Activated CD4-positive, alpha-beta T cell treated with anti-CD3 and anti-CD28 coated beads, Interleukin-2, amount 10 ng/mL, durations not matched to agents 24 days and 14 days (primary cell): ENCODE data around the gene RLN3. TPM values are rescaled to one million over a fixed set of nuclear protein-coding genes. Genes with fewer than 3 reads are reported as not detected.

Source experiments
- DNase-seq: peaks from one replicate; pipeline ENCODE4 v3.0.0; 2022
- H3K27ac Mint-ChIP-seq: one replicate; pipeline ENCODE4 v1.8.0; 2022; ENCODE audit warnings: mild to moderate bottlenecking, mixed read lengths
- H3K27me3 Mint-ChIP-seq: one replicate; pipeline ENCODE4 v1.8.0; 2022; ENCODE audit warnings: mixed read lengths
- H3K36me3 Mint-ChIP-seq: one replicate; pipeline ENCODE4 v1.8.0; 2022; ENCODE audit warnings: low read depth, mild to moderate bottlenecking, mixed read lengths
- H3K4me1 Mint-ChIP-seq: one replicate; pipeline ENCODE4 v1.8.0; 2021; ENCODE audit warnings: mixed read lengths
- H3K4me3 Mint-ChIP-seq: one replicate; pipeline ENCODE4 v1.8.0; 2022; ENCODE audit warnings: mild to moderate bottlenecking, moderate library complexity, mixed read lengths
- H3K9me3 Mint-ChIP-seq: one replicate; pipeline ENCODE4 v1.8.0; 2021; ENCODE audit warnings: mixed read lengths
- intact Hi-C: fragments of 100-400 bp; cut with micrococcal nuclease; formaldehyde crosslinking; loops from one replicate; pipeline ENCODE4 v1.15.1; 2023
- total RNA-seq: library from RNA; stranded (reverse); gene quantifications from 2 replicates; pipeline ENCODE4 v1.2.3, GENCODE V29; 2022

The RLN3 gene
- total RNA-seq, 1 donor from 2014 or later = not detected

- intact Hi-C loops = loop anchor here (1.0 to 5.0 kb wide), 5 partner anchors 16 to 86 kb away; partner anchors contain the start of genes DCAF15, MISP3 and RFX1
- Mint-ChIP-seq H3K4me3 (peak overlapping the region; percentile 80), H3K27ac (peak overlapping the region; percentile 95), H3K36me3 (peaks cover 19% of the 10 kb centered on the region), H3K9me3 (no peaks in the 10 kb centered on the region), H3K27me3 (no peaks in the 10 kb centered on the region), H3K4me1 (peaks cover 43% of the 10 kb centered on the region)
- DNase-seq = peak; percentile 99
Observed at GRCh38 chr19:13986348-13986904, 41.5 kb upstream of the RLN3 start.

DNA sequence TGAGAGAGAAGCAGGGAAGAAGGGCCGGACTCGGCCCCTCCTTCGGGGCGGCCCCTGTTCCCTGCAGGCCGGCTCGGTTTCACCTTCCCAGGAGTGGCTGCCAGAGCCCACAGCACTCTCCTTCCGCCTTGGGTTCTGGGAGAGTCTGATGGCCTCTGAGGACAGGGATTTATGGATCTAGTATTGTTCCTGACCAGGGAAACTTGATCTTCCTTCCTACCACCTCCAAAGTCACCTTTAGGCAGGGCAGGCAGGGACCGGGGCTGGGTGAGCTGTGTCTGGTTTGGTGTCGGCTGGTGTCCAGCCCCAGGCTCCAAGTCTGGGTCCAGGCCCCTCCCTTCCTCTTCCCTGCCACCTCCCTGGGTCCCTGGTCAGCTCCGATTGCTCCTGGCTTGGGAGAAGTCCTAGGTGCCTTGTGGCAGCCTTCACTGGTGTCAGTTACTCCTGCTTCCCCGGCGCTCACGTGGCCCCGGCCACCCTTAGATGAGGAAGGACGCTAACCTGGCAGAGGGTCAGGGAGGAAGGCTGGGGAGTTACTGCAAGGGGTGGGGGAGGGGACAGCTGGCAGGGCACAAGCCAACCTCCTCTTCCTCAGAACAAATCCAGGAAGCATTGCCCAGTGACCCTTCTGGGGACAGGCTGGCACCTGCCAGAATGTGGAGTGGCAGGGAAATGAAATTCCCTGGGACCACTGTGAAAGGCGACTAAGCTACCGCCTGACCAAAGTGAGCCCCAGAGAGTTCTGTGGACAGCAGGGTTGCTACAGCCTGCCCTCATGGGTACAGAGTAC lies 40.7 kb upstream of the RLN3 start:
- intact Hi-C loops = loop anchor here (5.0 kb wide), 1 partner anchor 85 kb away; the partner anchor contains the start of gene MISP3
- H3K4me1 Mint-ChIP-seq = peaks cover 39% of the 10 kb centered on the region
- H3K9me3 Mint-ChIP-seq = no peaks in the 10 kb centered on the region
- peak overlapping the region; percentile 95 for H3K27ac Mint-ChIP-seq
- peaks cover 25% of the 10 kb centered on the region for H3K36me3 Mint-ChIP-seq
- H3K27me3 Mint-ChIP-seq = no peaks in the 10 kb centered on the region
- DNase-seq = no peak
- H3K4me3 Mint-ChIP-seq = peak overlapping the region; percentile 80

GRCh38 chr19:13989487-13989886 lies 38.5 kb upstream of the RLN3 start:
- H3K27me3 Mint-ChIP-seq = no peaks in the 10 kb centered on the region
- H3K27ac Mint-ChIP-seq = peak overlapping the region; percentile 29
- H3K36me3 Mint-ChIP-seq = peaks cover 27% of the 10 kb centered on the region
- no peak overlapping the region for H3K4me3 Mint-ChIP-seq
- no peaks in the 10 kb centered on the region for H3K9me3 Mint-ChIP-seq
- DNase-seq = no peak
- peaks cover 39% of the 10 kb centered on the region for H3K4me1 Mint-ChIP-seq
- intact Hi-C loops = loop anchor here (5.0 kb wide), 1 partner anchor 83 kb away; the partner anchor contains the start of gene MISP3

GRCh38 chr19:13990085-13990484 lies 37.9 kb upstream of the RLN3 start:
- no peak for DNase-seq
- peaks cover 29% of the 10 kb centered on the region for H3K36me3 Mint-ChIP-seq
- peak overlapping the region; percentile 29 for H3K27ac Mint-ChIP-seq
- no peaks in the 10 kb centered on the region for H3K27me3 Mint-ChIP-seq
- intact Hi-C loops = no loop called here
- no peaks in the 10 kb centered on the region for H3K9me3 Mint-ChIP-seq
- H3K4me1 Mint-ChIP-seq = peaks cover 39% of the 10 kb centered on the region
- H3K4me3 Mint-ChIP-seq = no peak overlapping the region

DNA sequence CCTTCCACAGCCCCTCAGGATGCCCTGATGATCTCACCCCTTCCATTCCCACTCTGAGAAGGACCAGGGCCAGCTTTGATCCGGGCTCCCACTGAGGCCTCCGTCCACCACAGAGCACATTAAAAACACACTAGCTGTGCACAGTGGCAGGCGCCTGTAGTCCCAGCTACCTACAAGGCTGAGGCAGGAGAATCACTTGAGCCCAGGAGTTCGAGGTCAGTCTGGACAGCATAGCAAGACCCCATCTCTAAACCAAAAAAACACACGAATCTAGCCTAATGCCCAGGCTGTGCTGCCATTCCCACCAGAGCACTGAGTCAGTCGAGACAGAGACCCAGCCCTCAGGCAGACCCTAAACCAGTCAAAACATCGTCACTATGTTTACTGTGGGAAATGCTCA lies 35.9 kb upstream of the RLN3 start:
- Mint-ChIP-seq H3K9me3 (no peaks in the 10 kb centered on the region), H3K4me3 (no peak overlapping the region), H3K4me1 (peaks cover 24% of the 10 kb centered on the region), H3K36me3 (peaks cover 29% of the 10 kb centered on the region), H3K27me3 (no peaks in the 10 kb centered on the region), H3K27ac (no peak overlapping the region)
- no peak for DNase-seq
- intact Hi-C loops = no loop called here

DNA sequence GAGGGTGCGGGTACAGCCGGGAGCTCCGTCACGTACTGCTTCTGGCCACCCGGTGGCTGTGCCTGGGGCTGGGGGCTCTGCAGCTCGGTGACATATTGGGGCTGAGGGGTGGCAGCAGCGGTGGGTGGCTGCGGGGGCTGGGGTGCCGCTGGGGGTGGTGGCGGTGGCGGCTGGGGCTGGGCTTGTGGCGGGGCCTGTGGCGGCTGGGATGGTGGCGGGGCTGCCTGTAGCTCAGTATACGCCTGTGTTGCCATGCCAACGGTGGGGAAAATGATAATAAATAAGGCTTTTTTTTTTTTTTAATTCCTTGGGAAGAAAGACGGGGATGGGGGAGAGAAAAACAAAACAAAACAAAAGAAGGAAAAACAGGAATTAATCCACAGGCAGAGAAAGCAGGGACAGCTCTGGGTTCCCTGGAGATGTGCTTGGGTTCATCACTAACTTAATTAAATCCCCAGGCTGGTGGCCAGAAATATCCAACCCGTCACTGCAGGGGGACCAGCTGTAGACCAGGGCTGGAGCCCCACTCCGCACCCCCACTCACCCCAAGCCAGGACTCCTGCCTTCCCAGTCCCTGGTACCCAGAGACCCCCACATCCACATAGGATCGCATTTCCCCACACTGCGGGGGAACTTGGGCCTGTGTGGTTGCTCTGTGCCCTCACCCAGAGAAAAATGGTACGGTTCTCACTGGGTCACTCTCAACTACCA lies 34.2 kb upstream of the RLN3 start:
- Mint-ChIP-seq H3K36me3 (peaks cover 39% of the 10 kb centered on the region), H3K4me3 (no peak overlapping the region), H3K4me1 (peaks cover 16% of the 10 kb centered on the region), H3K9me3 (no peaks in the 10 kb centered on the region), H3K27me3 (no peaks in the 10 kb centered on the region), H3K27ac (no peak overlapping the region)
- no peak for DNase-seq
- intact Hi-C loops = no loop called here

GRCh38 chr19:13995017-13995728 lies 32.8 kb upstream of the RLN3 start:
- Mint-ChIP-seq H3K4me1 (peaks cover 4% of the 10 kb centered on the region), H3K27ac (no peak overlapping the region), H3K36me3 (peaks cover 33% of the 10 kb centered on the region), H3K9me3 (no peaks in the 10 kb centered on the region), H3K27me3 (no peaks in the 10 kb centered on the region), H3K4me3 (no peak overlapping the region)
- DNase-seq = no peak
- intact Hi-C loops = no loop called here

DNA sequence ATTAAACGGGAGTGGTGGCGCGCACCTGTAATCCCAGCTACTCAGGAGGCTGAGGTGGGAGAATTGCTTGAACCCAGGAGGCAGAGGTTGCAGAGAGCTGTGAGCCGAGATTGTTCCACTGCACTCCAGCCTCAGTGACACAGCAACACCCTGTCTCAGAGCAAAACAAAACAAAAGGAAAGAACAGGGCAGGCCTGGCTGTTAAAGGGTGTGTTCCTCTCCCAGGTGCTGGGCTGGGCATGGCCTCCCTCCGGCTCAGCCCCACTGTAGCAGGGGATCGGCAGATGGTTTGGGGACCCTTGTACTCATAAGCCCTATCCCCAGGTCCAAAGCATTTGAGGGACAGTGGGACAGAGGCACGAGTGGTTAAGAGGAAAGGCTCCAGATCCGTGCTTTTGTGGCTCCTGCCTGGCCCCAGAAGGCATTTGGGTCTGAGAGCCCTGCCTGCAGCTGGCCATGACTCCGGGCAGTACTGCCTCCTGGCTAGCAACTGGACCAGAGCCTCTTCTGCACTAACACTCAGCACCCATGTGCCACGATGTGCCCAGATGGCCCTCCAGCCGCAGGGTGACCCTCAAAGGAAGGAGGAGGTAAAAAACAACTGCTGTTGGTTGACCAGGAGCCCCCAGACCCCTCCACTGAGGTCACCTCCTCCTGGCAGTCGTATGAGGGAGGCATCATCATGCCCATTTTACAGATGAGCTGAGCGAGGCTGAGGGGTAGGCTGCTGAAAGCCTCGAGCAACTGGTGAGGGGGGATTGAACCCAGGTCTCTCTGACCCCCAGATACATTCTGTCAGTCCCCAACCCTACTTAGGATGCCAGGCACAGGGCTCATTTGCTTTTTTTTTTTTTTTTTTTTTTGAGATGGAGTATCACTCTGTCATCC lies 31.8 kb upstream of the RLN3 start:
- H3K9me3 Mint-ChIP-seq = no peaks in the 10 kb centered on the region
- peaks cover 35% of the 10 kb centered on the region for H3K36me3 Mint-ChIP-seq
- H3K4me1 Mint-ChIP-seq = peaks cover 9% of the 10 kb centered on the region
- intact Hi-C loops = no loop called here
- H3K4me3 Mint-ChIP-seq = no peak overlapping the region
- H3K27me3 Mint-ChIP-seq = no peaks in the 10 kb centered on the region
- H3K27ac Mint-ChIP-seq = no peak overlapping the region
- no peak for DNase-seq

DNA sequence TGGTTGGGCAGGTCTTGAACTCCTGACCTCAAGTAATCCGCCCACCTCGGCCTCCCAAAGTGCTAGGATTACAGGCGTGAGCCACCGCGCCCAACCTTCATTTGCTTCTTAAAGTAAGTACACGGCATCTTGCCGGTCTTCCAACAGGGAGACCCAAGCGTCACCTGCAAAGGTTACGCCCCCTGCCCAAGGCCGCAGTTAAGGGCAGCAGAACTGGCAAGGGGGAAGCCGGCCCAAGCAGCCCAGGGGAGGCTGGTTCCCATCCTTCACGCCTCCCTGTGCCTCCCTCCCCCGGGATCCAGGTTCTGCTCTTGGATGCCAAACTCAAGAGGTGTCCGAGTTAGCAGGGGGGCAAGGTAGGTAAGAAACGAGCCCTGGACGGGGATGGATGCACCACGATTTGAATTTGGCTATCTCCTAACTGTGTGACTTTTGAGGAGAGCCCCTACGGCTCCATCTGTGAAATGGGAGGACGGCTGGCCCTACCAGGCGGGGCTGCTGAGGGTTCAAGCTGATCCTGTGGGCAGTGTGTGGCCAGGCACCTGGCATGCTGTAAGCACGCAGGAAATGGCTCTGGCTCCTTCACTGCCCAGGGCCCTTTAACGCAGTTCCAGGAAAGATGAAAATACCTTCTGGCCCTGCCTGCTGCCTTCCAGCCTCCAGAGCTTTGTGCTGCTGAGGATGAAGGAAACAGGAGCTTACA lies 30.9 kb upstream of the RLN3 start:
- H3K4me3 Mint-ChIP-seq = no peak overlapping the region
- H3K27me3 Mint-ChIP-seq = no peaks in the 10 kb centered on the region
- intact Hi-C loops = no loop called here
- H3K27ac Mint-ChIP-seq = no peak overlapping the region
- no peak for DNase-seq
- peaks cover 30% of the 10 kb centered on the region for H3K36me3 Mint-ChIP-seq
- peaks cover 14% of the 10 kb centered on the region for H3K4me1 Mint-ChIP-seq
- H3K9me3 Mint-ChIP-seq = no peaks in the 10 kb centered on the region

DNA sequence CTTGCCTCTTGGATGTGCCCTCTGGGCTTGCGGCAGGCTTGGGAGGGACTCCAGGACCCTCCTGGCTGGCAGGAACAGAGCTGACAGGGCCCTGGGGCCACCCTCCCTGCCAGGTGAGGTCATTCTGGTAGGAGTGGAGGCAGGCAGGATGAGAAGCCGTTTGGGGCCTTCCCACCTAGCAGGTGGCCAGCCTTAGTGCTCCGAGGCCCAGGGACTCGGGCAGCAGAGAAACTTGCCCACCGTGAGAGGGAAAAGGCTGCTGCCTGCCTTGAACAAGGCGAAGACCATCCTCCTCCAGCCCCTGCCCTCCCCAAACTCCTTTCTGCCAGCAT lies 30.4 kb upstream of the RLN3 start:
- H3K4me3 Mint-ChIP-seq = no peak overlapping the region

GRCh38 chr19:13998426-13998825 lies 29.5 kb upstream of the RLN3 start:
- Mint-ChIP-seq H3K9me3 (no peaks in the 10 kb centered on the region), H3K36me3 (peaks cover 26% of the 10 kb centered on the region), H3K27me3 (no peaks in the 10 kb centered on the region), H3K27ac (no peak overlapping the region), H3K4me1 (peaks cover 26% of the 10 kb centered on the region), H3K4me3 (no peak overlapping the region)
- intact Hi-C loops = no loop called here
- no peak for DNase-seq

More for the DNA sequence above, 30.4 kb upstream of the RLN3 start:
- H3K4me1 Mint-ChIP-seq = peaks cover 18% of the 10 kb centered on the region
- H3K27me3 Mint-ChIP-seq = no peaks in the 10 kb centered on the region
- H3K36me3 Mint-ChIP-seq = peaks cover 28% of the 10 kb centered on the region
- intact Hi-C loops = no loop called here
- DNase-seq = no peak
- no peak overlapping the region for H3K27ac Mint-ChIP-seq
- no peaks in the 10 kb centered on the region for H3K9me3 Mint-ChIP-seq

DNA sequence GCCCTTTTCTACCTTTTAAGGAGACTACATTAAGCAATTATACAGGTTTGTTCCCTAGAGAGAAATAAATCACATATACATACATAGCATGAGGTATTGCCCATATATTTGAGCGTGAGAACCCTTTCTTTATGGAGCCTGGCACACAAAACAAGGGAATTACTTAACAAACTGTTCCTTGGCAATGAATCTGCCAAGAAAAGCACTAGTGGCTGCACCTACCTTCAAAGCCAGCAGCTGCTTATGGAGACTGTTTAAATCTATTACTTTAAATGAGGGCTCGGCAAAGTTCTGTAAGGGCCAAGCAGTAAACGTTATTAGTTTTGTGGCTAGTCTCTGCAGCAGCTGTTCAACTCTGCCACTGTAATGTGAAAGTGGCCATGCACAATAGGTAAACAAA lies 28.9 kb upstream of the RLN3 start:
- intact Hi-C loops = no loop called here
- DNase-seq = no peak
- Mint-ChIP-seq H3K4me3 (no peak overlapping the region), H3K4me1 (peaks cover 29% of the 10 kb centered on the region), H3K36me3 (peaks cover 26% of the 10 kb centered on the region), H3K9me3 (no peaks in the 10 kb centered on the region), H3K27ac (no peak overlapping the region), H3K27me3 (no peaks in the 10 kb centered on the region)
